Hindlimb muscle (tissue), 1 donor: ENCODE data around the gene LAD1. TPM values are rescaled to one million over a fixed set of nuclear protein-coding genes. Genes with fewer than 3 reads are reported as not detected.

Experiments used
- DNase-seq: peaks from one replicate; pipeline ENCODE4 v3.0.0-alpha.2; 2013
- polyA plus RNA-seq: library from polyadenylated mRNA; unstranded; fragments of 120-200 nt; gene quantifications from one replicate; pipeline ENCODE4 v1.2.1, GENCODE V29; 2013; ENCODE audit not compliant: insufficient read length

The LAD1 gene
- polyA plus RNA-seq, 1 donor = 17.8 TPM

DNA sequence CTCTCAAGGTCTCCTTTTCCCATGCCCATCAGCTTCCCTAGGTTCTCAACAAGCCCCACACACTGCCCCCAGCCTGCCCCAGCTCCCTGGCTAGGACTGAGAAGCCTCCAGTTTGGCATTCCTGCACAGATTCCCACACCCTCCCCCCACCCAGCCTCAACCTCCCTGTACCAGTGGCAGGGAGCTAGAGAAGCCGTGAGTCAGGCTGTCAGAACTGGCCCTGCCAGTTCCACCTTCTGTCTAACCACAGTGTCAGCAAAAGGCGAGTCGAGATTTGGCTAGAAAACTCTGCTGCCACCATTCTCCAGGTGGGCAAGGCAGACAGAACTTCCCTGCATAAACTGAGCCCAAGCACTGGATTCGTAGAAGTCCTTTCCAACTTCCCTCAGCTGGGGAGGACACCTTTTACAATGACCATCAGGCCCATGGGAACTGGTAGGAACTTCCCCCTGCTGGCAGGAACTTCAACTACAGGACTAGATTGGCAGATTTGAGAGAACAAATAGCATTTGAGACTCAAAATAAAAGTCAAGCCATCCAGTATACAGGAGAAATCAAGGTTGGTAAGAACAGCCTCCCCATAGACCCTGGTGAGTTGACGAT is 52.7 kb downstream of the LAD1 start:
- no peak for DNase-seq

DNA sequence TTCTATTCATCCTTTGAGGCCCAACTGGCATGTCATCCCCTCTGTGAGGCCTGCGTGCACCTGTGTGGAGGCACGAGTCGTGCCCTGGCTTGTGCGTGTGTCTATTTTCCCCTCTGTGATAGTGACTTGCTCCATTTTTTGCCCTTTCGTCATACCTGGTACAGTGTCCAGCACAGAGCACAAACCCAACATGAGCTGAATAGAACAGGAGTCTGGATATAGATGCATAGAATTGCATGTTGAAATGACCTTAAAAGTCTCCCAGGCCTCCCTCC is 54.1 kb downstream of the LAD1 start:
- DNase-seq = no peak

DNA sequence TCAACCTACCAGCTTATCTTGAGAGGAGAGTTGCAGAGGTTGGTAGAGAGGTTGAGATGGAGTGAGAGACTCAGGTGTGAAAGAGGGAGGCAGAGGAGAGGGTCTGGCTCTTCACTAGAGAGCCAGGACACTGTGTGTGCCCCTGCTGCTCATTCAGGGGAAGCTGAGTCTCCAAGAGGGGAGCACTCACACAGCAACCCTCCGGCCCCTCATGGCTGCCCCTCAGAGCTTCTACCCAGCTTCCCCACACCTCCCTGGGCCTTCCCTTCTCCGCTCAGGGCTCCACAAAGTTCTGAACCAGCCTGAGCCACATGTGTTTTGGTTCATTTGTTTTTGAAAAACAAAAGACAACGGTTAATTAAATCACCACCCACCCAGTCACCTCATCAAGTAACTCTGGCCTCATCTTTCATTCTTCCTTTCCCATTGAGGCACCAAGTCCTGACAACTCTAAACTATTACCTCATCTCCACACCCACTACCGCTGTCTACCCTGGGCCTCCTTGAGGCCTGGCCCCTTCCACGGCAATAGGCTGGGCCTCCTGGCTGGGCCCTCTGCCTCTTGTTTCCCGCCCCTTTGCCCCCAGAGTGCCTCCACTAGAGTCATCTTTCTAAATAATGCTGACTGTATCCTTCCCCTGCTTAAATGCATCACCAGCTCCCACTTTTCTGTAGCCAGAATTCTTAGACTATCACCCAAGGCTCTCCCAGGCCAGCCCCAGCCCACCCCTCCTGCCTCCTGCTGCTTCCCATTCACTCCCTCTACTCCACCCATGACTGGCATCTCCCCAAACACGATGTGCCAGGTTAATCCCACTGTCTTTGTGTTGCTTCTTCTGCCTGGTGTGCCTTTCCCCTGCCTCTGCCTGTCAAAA is 54.7 kb downstream of the LAD1 start:
- DNase-seq = no peak

DNA sequence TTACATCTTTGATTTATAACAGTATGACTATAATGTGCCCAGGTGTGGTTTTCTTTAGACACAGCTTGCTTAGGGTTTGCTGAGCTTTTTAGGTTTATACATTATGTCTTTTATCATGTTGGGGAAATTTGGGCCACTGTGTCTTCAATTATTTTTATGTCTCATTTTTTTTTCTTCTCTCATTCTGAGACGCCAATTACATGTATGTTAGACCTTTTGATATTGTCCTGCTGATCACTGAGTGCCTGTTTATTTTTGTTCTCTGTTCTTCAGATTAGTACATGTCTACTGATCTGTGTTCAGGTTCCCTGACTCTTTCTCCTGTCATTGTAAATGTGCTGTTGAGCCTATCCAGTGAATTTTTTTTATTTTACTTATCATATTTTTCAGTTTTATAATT is 57.7 kb downstream of the LAD1 start:
- no peak for DNase-seq

DNA sequence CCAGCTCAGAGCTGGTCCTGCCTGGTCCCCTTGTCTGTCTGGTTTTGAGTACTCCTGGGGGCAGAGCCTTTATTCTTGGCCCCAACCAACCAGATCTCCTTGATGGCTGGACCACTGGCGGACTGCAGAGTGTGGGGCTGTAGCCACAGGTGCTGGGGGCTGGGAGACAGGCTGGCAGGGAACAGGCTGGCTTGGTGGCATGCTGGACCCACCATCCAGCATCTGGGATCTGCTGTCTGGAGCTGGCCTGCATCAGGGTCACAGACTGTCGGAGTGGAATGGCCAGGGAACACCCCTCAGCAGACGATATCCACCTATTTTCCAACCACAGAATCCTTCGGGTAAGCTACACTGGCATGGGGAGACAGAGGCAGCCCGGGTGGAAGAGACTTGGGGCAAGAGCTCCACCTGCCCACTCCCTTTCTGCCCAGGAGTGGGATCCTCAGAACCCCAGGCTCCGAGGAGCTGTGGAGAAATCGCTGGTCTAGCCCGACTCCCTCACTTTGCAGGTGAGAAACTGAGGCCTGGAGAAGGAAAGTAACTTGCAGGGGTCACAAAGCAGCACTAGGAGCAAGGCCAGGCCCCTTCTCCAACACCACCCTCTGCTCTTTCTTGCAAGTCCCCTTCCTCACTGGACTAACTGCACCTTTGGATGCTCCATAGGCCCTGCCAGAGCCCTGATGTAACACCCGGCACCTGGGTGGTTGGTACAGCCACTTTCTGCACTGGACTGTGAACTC is 62.2 kb downstream of the LAD1 start:
- DNase-seq = no peak

GRCh38 chr1:201335901-201336300 is 63.2 kb downstream of the LAD1 start:
- no peak for DNase-seq

DNA sequence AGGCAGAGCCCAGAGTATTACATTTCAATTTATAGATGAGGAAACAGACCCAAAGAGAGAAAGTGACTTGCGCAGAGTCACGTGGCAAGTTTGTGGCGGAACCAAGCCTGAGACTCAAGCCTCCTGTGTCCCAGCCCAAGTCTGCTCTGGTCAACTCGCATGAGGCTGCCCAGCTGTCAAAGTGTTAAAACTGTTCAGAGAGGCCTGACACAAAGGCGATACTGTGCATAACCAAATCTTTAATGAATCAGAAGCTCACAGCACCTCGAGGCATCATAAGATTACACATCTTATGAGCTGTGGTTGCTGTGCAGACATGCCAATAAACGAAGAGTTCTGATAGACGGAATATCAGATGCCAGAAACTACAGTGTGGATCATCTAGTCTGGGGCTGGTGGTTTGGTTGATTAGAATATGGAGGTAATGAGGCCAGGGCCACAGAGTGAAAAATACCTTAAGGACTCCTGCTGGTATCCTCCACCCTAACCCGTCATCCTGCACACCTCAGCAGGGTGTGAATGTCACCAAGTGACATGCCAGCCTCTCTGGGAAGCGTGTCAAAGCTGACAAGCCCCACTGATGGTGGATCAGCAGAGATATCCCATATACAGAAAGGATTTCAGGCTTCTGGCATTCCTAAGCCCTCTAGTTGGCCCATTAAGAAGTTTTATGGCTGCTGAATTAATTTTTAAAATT is 63.8 kb downstream of the LAD1 start:
- no peak for DNase-seq

GRCh38 chr1:201334325-201335173 is 64.6 kb downstream of the LAD1 start:
- DNase-seq = no peak

- no peak for DNase-seq
Measured at GRCh38 chr1:201332616-201333335, 66.3 kb downstream of the LAD1 start.

- no peak for DNase-seq
Measured at GRCh38 chr1:201332021-201332420, 67.1 kb downstream of the LAD1 start.

GRCh38 chr1:201331166-201331565 is 68.0 kb downstream of the LAD1 start:
- DNase-seq = no peak

Other genes starting within 250 kb of the LAD1 start
- 62.2 TPM for gene TMEM9, start 244.8 kb downstream of the LAD1 start, polyA plus RNA-seq
- 2.6 TPM for gene IGFN1, start 208.5 kb downstream of the LAD1 start, polyA plus RNA-seq
- 11.1 TPM for gene PKP1, start 115.8 kb downstream of the LAD1 start, polyA plus RNA-seq
- gene TNNT2, start 21.6 kb downstream of the LAD1 start, polyA plus RNA-seq = 1,245 TPM
- gene TNNI1, start 22.4 kb upstream of the LAD1 start, polyA plus RNA-seq = 1,789 TPM
- 23.5 TPM for gene PHLDA3, start 69.9 kb upstream of the LAD1 start, polyA plus RNA-seq
- 37.0 TPM for gene CSRP1, start 107.8 kb upstream of the LAD1 start, polyA plus RNA-seq
- gene NAV1, start 139.8 kb upstream of the LAD1 start, polyA plus RNA-seq = 27.0 TPM